ENCODE measurements around the gene RANBP3.

The RANBP3 gene

DNA sequence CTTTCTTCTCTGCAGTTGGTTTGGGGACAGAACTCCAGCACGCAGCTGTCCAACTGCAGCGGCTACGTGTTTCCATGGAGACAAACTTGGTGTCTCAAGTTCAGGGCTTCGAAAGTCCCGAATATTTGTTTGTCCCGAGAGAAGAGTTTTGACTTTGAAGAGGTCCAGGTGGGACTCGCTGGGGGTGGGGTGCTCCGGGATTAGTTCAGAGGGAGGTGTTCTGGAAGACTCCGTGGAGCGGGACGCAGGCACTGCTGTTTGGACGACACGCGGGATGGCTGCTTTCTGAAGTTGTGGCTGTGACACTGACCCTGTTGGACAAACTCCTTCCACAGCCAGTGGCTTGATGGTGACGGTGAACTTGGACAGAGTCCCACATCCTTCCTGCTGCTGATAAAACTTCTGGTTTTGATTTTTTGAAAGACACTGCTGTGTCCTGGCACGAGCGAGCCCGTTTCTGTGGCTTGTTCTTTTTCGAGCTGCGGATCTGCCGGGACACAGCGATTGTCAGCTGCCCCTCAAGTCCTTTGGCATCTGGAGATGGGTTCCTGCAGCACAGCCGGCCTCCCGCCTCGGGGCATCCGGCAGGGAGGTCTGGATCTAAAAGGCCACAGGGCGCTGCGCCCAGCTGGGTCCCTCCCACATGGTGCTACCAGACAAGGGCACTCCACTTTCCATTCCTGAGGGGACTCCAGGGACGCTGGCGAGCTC is 15.9 kb upstream of the RANBP3 start:
- no peak for DNase-seq (ENCODE audit: low spot score)
- CTCF ChIA-PET = no interaction called here
- H3K27ac ChIP-seq = peak overlapping the region; percentile 42
- TF ChIP-seq, protein P1, sequence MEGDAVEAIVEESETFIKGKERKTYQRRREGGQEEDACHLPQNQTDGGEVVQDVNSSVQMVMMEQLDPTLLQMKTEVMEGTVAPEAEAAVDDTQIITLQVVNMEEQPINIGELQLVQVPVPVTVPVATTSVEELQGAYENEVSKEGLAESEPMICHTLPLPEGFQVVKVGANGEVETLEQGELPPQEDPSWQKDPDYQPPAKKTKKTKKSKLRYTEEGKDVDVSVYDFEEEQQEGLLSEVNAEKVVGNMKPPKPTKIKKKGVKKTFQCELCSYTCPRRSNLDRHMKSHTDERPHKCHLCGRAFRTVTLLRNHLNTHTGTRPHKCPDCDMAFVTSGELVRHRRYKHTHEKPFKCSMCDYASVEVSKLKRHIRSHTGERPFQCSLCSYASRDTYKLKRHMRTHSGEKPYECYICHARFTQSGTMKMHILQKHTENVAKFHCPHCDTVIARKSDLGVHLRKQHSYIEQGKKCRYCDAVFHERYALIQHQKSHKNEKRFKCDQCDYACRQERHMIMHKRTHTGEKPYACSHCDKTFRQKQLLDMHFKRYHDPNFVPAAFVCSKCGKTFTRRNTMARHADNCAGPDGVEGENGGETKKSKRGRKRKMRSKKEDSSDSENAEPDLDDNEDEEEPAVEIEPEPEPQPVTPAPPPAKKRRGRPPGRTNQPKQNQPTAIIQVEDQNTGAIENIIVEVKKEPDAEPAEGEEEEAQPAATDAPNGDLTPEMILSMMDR (conservative IDR thresholded peaks at IDR 0.05; ENCODE audit: low read depth) = no peak
- POLR2A ChIA-PET (ENCODE audit: low non-redundant PET) = no interaction called here

DNA sequence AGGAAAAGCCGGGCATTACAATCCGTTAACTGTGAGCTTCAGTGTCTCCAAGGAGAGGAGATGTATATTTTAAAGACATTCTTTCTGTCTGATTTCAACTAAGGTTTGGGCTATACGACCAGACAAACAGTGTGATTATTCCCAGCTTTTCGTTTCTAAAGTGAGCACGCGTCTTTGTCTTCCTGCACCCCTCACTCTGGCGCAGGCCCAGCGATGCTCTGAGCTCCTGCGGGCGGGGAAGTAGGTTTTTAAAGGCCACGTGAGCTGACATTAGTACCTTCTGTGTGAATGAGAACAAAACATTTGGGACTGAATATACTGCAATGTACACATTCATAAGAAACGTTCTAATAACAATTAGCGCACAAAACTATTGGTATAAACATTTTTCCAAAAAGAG is 15.3 kb upstream of the RANBP3 start:
- TF ChIP-seq, protein P1 (conservative IDR thresholded peaks at IDR 0.05; ENCODE audit: low read depth) = no peak
- DNase-seq (ENCODE audit: low spot score) = no peak
- H3K27ac ChIP-seq = peak overlapping the region; percentile 42
- ChIA-PET POLR2A (ENCODE audit: low non-redundant PET) (no interaction called here), CTCF (no interaction called here)

DNA sequence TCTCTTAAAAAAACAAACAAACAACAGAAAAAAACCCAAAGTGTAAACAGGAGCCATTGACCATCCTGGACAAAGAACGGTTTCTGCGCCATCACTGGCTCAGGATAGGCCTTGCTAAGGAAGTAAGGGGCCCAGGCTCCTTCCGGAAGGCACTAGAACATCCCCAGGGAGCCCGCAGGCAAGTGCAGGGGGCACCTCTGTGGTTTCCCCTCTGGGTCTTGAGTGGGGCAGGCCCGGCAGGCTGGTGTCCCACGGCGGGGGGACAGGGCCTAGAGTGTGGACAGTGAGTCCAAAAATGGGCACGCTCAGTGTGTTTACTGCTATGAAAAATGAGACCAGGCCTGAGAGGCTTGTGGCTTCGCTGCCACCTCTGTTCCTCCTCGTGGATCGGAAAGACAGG is 14.8 kb upstream of the RANBP3 start:
- ChIA-PET POLR2A (ENCODE audit: low non-redundant PET) (no interaction called here), CTCF (no interaction called here)
- DNase-seq (ENCODE audit: low spot score) = no peak
- peak overlapping the region; percentile 42; the same call in 1 of the 2 replicates for H3K27ac ChIP-seq
- TF ChIP-seq, protein P1 (conservative IDR thresholded peaks at IDR 0.05; ENCODE audit: low read depth) = no peak

GRCh38 chr19:5991244-5991838 is 13.4 kb upstream of the RANBP3 start:
- TF ChIP-seq, protein P1 (conservative IDR thresholded peaks at IDR 0.05; ENCODE audit: low read depth) = no peak
- CTCF ChIA-PET = no interaction called here
- DNase-seq (ENCODE audit: low spot score) = no peak
- no peak overlapping the region for H3K27ac ChIP-seq
- POLR2A ChIA-PET (ENCODE audit: low non-redundant PET) = no interaction called here

GRCh38 chr19:5990289-5990797 is 12.4 kb upstream of the RANBP3 start:
- TF ChIP-seq, protein P1 (conservative IDR thresholded peaks at IDR 0.05; ENCODE audit: low read depth) = no peak
- DNase-seq (ENCODE audit: low spot score) = no peak
- POLR2A ChIA-PET (ENCODE audit: low non-redundant PET) = no interaction called here

GRCh38 chr19:5989388-5990074 is 11.6 kb upstream of the RANBP3 start:
- ChIA-PET CTCF (interaction anchor here (0.8 to 0.9 kb wide), 3 partner anchors 9 to 32 kb away, joined by 3 to 4 read pairs (median 3); no protein-coding TSS in a partner anchor), POLR2A (ENCODE audit: low non-redundant PET) (no interaction called here)
- TF ChIP-seq, protein P1 (conservative IDR thresholded peaks at IDR 0.05; ENCODE audit: low read depth) = no peak
- no peak for DNase-seq (ENCODE audit: low spot score)
- no peak overlapping the region for H3K27ac ChIP-seq

More at GRCh38 chr19:5990289-5990797, 12.4 kb upstream of the RANBP3 start:
- CTCF ChIA-PET = interaction anchor here (0.8 to 0.9 kb wide), 2 partner anchors 22 to 31 kb away, joined by 3 to 4 read pairs; no protein-coding TSS in a partner anchor
- 0 out of 2 replicates have a peak overlapping the region, but pooled peaks have one; percentile 6 for H3K27ac ChIP-seq
